Measurements from ENCODE around the gene FAM13A. TPM values are rescaled to one million over a fixed set of nuclear protein-coding genes. Genes with fewer than 3 reads are reported as not detected.

FAM13A gene
- total and polyA plus RNA-seq, 2 of the 13 experiments (the other 11 are each of a cell fraction or from before 2014, with no cell fraction given), result 1.2 to 36.2 TPM

- H3K9me3 ChIP-seq (ENCODE audit: low read length), result no peaks in the 10 kb centered on the region
- no peak overlapping the region for H3K27ac ChIP-seq (ENCODE audit: extremely low read length, insufficient read depth, low read length)
- intact Hi-C loops (cut with micrococcal nuclease; ENCODE audit: unreplicated experiment), result no loop called here
- ChIA-PET POLR2A (no interaction called here), CTCF (ENCODE audit: low intra/inter-chr PET ratio, low total read pairs) (no interaction called here)
- H3K79me2 ChIP-seq (ENCODE audit: insufficient read depth, low read length), result no peaks in the 10 kb centered on the region
- no peaks in the 10 kb centered on the region for H3K27me3 ChIP-seq (ENCODE audit: control insufficient read depth in 1 of 2, insufficient read depth in 2 of 2, low read length in 2 of 2)
- H3K4me2 ChIP-seq (ENCODE audit: low read depth, low read length), result no peak overlapping the region
- ATAC-seq (no peak), DNase-seq (ENCODE audit: low spot score) (no peak), FAIRE-seq (no peak)
- no peak overlapping the region for H3K9ac ChIP-seq (ENCODE audit: insufficient read depth, low read depth, low read length)
- BruUV-seq (replicated peaks), result no TSS peak
- WGBS (ENCODE audit: low lambda C conversion rate), result 100% methylated on average over 1 of the region's 1 CpG
- no peaks in the 10 kb centered on the region for H4K20me1 ChIP-seq (ENCODE audit: insufficient read depth, low read length)
- no peak overlapping the region for H2AFZ ChIP-seq (ENCODE audit: low read length)
- H3K36me3 ChIP-seq (replicated peaks in 1 of 2; ENCODE audit: control insufficient read depth in 1 of 2, insufficient read depth in 2 of 2, low read length in 2 of 2), result peaks cover 5 to 39% of the 10 kb centered on the region in 2 experiments; a peak in 3 of 5 replicates
- no peaks in the 10 kb centered on the region for H3K4me1 ChIP-seq (ENCODE audit: insufficient read depth, low read length)
- TF ChIP-seq ZMYM4 (CRISPR knock-in tag; IDR thresholded peaks at IDR 0.05) (no peak), RFXANK (CRISPR knock-in tag; IDR thresholded peaks at IDR 0.05) (no peak), ZKSCAN5 (CRISPR knock-in tag; IDR thresholded peaks at IDR 0.05) (no peak), ZNF124 (CRISPR knock-in tag; IDR thresholded peaks at IDR 0.05) (no peak), FOXJ3 (CRISPR knock-in tag; IDR thresholded peaks at IDR 0.05; ENCODE audit: borderline replicate concordance) (no peak), ZNF33B (CRISPR knock-in tag; IDR thresholded peaks at IDR 0.05) (no peak), SNAPC2 (CRISPR knock-in tag; IDR thresholded peaks at IDR 0.05) (no peak), ELF3 (CRISPR knock-in tag; IDR thresholded peaks at IDR 0.05) (no peak), NAIF1 (CRISPR knock-in tag; IDR thresholded peaks at IDR 0.05; ENCODE audit: borderline replicate concordance) (no peak), TBX2 (CRISPR knock-in tag; IDR thresholded peaks at IDR 0.05; ENCODE audit: borderline replicate concordance) (no peak)
- TF ChIP-seq, protein P1, sequence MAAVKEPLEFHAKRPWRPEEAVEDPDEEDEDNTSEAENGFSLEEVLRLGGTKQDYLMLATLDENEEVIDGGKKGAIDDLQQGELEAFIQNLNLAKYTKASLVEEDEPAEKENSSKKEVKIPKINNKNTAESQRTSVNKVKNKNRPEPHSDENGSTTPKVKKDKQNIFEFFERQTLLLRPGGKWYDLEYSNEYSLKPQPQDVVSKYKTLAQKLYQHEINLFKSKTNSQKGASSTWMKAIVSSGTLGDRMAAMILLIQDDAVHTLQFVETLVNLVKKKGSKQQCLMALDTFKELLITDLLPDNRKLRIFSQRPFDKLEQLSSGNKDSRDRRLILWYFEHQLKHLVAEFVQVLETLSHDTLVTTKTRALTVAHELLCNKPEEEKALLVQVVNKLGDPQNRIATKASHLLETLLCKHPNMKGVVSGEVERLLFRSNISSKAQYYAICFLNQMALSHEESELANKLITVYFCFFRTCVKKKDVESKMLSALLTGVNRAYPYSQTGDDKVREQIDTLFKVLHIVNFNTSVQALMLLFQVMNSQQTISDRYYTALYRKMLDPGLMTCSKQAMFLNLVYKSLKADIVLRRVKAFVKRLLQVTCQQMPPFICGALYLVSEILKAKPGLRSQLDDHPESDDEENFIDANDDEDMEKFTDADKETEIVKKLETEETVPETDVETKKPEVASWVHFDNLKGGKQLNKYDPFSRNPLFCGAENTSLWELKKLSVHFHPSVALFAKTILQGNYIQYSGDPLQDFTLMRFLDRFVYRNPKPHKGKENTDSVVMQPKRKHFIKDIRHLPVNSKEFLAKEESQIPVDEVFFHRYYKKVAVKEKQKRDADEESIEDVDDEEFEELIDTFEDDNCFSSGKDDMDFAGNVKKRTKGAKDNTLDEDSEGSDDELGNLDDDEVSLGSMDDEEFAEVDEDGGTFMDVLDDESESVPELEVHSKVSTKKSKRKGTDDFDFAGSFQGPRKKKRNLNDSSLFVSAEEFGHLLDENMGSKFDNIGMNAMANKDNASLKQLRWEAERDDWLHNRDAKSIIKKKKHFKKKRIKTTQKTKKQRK (IDR thresholded peaks at IDR 0.05; ENCODE audit: low read length), result no peak
- TF ChIP-seq, protein P2, sequence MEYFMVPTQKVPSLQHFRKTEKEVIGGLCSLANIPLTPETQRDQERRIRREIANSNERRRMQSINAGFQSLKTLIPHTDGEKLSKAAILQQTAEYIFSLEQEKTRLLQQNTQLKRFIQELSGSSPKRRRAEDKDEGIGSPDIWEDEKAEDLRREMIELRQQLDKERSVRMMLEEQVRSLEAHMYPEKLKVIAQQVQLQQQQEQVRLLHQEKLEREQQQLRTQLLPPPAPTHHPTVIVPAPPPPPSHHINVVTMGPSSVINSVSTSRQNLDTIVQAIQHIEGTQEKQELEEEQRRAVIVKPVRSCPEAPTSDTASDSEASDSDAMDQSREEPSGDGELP (IDR thresholded peaks at IDR 0.05; ENCODE audit: borderline replicate concordance, low read depth), result no peak
- no peak overlapping the region for H3K4me3 ChIP-seq (replicated peaks in 1 of 3; ENCODE audit: insufficient read depth in 1 of 3, low read depth in 2 of 3, low read length in 3 of 3)
- in situ Hi-C loops (cut with HindIII; ENCODE audit: extremely low pct_ligation_motif_present, low pct_unique_long_range_greater_than_20kb), result no loop called here
Measured at GRCh38 chr4:88780389-88780788, 276.6 kb downstream of the FAM13A start.
